ENCODE results near the gene MS4A6E. TPM values are rescaled to one million over a fixed set of nuclear protein-coding genes. Genes with fewer than 3 reads are reported as not detected.

The MS4A6E gene
- total RNA-seq, 2 donors from 2014 or later = not detected

- Histone ChIP-seq H3K36me3 (ENCODE audit: control insufficient read depth, insufficient read depth, low read length) (no peaks in the 10 kb centered on the region), H3K4me1 (ENCODE audit: control insufficient read depth, insufficient read depth, low read length) (no peaks in the 10 kb centered on the region), H3K27me3 (ENCODE audit: control insufficient read depth, insufficient read depth, low read length, poor library complexity, severe bottlenecking) (no peaks in the 10 kb centered on the region), H3K9me3 (ENCODE audit: control insufficient read depth, low read length) (no peaks in the 10 kb centered on the region), H3K27ac (ENCODE audit: low read depth, low read length) (no peak overlapping the region), H3K9ac (ENCODE audit: extremely low read depth, low read length, poor library complexity, severe bottlenecking) (no peak overlapping the region), H3K4me3 (ENCODE audit: low read length) (no peak overlapping the region)
- DNase-seq = no peak
- H3K9me3 Mint-ChIP-seq = no peaks in the 10 kb centered on the region
- no peaks in the 10 kb centered on the region for H3K27me3 Mint-ChIP-seq (ENCODE audit: insufficient read depth)
- no peak overlapping the region for H3K27ac Mint-ChIP-seq
- TF ChIP-seq CTCF (conservative IDR thresholded peaks at IDR 0.05) = no peak
- no peaks in the 10 kb centered on the region for H3K36me3 Mint-ChIP-seq (ENCODE audit: low read depth)
- H3K4me1 Mint-ChIP-seq = no peaks in the 10 kb centered on the region
- no peak overlapping the region for H3K4me3 Mint-ChIP-seq
Measured at GRCh38 chr11:60390419-60390818, 63.4 kb downstream of the MS4A6E start.

Other genes with a start within 250 kb of the MS4A6E start
- not detected for gene MS4A2, start 238.6 kb upstream of the MS4A6E start, total RNA-seq
- gene MS4A6A, start 144.2 kb upstream of the MS4A6E start, total RNA-seq = not detected
- under 1 TPM in 1 of 2 donors, not detected in 1; 0.31 TPM for gene MS4A4E, start 84.1 kb upstream of the MS4A6E start, total RNA-seq
- gene MS4A4A, start 46.6 kb upstream of the MS4A6E start, total RNA-seq = not detected
- gene MS4A7, start 51.3 kb downstream of the MS4A6E start, total RNA-seq = not detected
- not detected for gene MS4A14, start 69.2 kb downstream of the MS4A6E start, total RNA-seq
- gene MS4A5, start 102.3 kb downstream of the MS4A6E start, total RNA-seq = not detected
- not detected for gene MS4A1, start 128.6 kb downstream of the MS4A6E start, total RNA-seq
- not detected for gene MS4A12, start 165.5 kb downstream of the MS4A6E start, total RNA-seq
- not detected for gene MS4A13, start 188.1 kb downstream of the MS4A6E start, total RNA-seq

Measured in endodermal cell (in vitro differentiated cells).